Mesothelial cell of epicardium (in vitro differentiated cells): ENCODE results near the gene CCNL2. TPM values are rescaled to one million over a fixed set of nuclear protein-coding genes. Genes with fewer than 3 reads are reported as not detected.

ENCODE experiments used
- DNase-seq, 2 experiments: peaks; one replicate each; pipeline ENCODE4 v3.0.0; 2021; ENCODE audit warnings: low spot score in 2 of 2; ENCODE audit not compliant: unreplicated experiment in 2 of 2
- H3K27ac Mint-ChIP-seq: 2 replicates; pipeline ENCODE4 v1.8.0; 2021; ENCODE audit warnings: mixed read lengths
- H3K27me3 Mint-ChIP-seq: 2 replicates; pipeline ENCODE4 v1.8.0; 2021; ENCODE audit warnings: low read depth, mixed read lengths
- H3K36me3 Mint-ChIP-seq: 2 replicates; pipeline ENCODE4 v1.8.0; 2021; ENCODE audit warnings: mixed read lengths
- H3K4me1 Mint-ChIP-seq: 2 replicates; pipeline ENCODE4 v1.8.0; 2021; ENCODE audit warnings: mixed read lengths
- H3K4me3 Mint-ChIP-seq: 2 replicates; pipeline ENCODE4 v1.8.0; 2021; ENCODE audit warnings: mild to moderate bottlenecking, moderate library complexity, mixed read lengths
- H3K9me3 Mint-ChIP-seq: 2 replicates; pipeline ENCODE4 v1.8.0; 2021; ENCODE audit warnings: mixed read lengths
- total RNA-seq: library from RNA; stranded (reverse); gene quantifications from 3 replicates; pipeline ENCODE4 v1.2.1, GENCODE V29; 2021
- TF ChIP-seq, protein P1 (sequence below): fragments of 200-600 bp; sonication (generic); IDR thresholded peaks from one replicate; pipeline ENCODE4 v1.5.0; 2021; ENCODE audit warnings: antibody characterized with exemption; ENCODE audit not compliant: unreplicated experiment

Gene CCNL2
- total RNA-seq, 1 donor from 2014 or later: 423 TPM

DNA sequence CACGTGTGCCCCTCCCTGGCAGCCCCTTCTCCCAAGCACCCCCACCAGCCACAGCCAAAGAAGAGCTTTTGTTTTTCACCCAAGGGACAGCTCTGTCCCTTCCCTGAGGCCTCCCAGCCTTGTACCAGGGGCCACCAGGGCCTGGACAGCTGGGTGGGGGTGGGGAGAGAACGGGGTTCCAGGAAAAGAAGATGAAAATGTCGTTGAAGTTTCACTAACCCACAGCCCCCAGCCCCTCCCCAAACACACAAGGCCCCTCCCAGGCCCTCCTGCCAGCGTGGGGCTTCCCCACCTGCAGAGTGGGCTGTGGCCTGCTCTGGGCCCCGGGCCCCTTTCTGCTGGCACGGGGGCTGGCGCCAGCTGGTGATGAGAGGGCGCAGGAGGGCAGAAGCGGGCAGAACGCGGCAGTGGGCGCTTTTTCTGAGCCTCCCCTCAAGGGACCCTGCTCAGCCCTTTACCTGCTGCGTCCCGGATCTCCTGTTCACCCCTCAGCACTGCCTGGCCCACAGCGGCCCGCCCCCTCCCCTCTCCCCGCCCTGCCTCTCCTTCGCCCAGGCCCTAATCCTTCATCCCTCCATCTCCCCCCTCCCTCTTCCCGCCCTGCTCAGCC, 27.5 kb upstream of the CCNL2 start:
- Mint-ChIP-seq H3K27ac (peak overlapping the region; percentile 82), H3K27me3 (no peaks in the 10 kb centered on the region)
- no peak for DNase-seq

DNA sequence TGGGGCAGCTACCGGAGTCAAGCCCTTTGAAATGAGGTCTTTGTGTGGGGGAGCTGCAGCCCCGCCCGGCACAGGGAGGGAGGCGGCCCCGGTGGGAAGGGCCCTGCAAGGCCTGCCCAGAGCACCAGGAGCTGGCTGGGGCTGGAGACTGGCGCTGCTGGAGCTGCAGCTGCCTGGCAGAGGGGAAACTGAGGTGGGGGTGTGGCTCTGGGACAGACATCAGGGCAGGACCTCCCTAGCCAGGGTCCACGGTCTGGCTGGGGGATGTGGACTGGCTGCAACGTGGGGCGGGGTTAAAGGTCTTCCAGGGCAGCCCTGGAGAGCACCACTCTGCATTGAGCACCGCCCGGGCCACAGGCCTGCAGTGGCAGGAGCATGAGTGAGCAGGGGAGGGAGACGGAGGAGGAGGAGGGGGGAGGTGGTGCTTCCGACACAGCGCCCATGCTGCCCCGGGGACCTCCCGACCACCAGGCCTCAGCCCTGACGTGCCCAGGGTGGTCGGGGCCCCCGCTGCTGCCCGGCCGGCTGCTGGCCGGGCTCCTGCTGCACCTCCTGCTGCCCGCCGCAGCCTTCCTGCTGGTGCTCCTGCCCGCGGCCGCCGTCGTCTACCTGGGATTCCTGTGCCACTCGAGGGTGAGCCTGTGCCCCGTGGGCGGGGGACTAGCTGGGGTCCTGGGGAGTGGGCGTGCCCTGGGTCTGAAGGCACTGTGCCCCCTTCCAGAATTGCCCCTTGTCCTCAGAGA, 26.8 kb upstream of the CCNL2 start:
- Mint-ChIP-seq H3K4me3 (peak overlapping the region; percentile 46), H3K36me3 (no peaks in the 10 kb centered on the region), H3K27me3 (no peaks in the 10 kb centered on the region), H3K27ac (peak overlapping the region; percentile 85), H3K4me1 (peaks cover 47% of the 10 kb centered on the region), H3K9me3 (no peaks in the 10 kb centered on the region)
- TF ChIP-seq, protein P1, sequence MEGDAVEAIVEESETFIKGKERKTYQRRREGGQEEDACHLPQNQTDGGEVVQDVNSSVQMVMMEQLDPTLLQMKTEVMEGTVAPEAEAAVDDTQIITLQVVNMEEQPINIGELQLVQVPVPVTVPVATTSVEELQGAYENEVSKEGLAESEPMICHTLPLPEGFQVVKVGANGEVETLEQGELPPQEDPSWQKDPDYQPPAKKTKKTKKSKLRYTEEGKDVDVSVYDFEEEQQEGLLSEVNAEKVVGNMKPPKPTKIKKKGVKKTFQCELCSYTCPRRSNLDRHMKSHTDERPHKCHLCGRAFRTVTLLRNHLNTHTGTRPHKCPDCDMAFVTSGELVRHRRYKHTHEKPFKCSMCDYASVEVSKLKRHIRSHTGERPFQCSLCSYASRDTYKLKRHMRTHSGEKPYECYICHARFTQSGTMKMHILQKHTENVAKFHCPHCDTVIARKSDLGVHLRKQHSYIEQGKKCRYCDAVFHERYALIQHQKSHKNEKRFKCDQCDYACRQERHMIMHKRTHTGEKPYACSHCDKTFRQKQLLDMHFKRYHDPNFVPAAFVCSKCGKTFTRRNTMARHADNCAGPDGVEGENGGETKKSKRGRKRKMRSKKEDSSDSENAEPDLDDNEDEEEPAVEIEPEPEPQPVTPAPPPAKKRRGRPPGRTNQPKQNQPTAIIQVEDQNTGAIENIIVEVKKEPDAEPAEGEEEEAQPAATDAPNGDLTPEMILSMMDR: no peak
- no peak for DNase-seq

More for the DNA sequence above, 27.5 kb upstream of the CCNL2 start:
- Mint-ChIP-seq H3K36me3 (no peaks in the 10 kb centered on the region), H3K4me1 (peaks cover 47% of the 10 kb centered on the region), H3K9me3 (no peaks in the 10 kb centered on the region), H3K4me3 (peak overlapping the region; percentile 46)
- TF ChIP-seq, protein P1: no peak

GRCh38 chr1:1425426-1425752, 26.3 kb upstream of the CCNL2 start:
- peak overlapping the region; percentile 77 for H3K27ac Mint-ChIP-seq
- no peaks in the 10 kb centered on the region for H3K9me3 Mint-ChIP-seq
- peak overlapping the region; percentile 26 for H3K4me3 Mint-ChIP-seq

DNA sequence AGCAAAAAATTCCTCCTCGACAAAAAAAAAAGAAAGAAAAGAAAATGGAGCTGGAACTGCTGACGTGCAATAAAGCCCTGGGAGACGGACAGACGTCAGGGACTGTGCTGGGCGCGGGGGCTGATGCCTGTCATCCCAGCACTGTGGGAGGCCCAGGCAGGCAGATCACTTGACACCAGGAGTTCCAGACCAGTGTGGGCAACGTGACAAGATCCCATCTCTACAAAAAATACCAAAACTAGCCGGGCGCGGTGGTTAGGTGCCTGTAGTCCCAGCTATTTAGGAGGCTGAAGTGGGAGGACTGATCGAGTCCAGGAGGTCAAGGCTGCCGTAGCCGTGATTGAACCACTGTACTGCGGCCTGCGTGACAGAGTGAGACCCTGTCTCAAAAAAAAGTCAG, 25.6 kb upstream of the CCNL2 start:
- no peak overlapping the region for H3K4me3 Mint-ChIP-seq
- H3K4me1 Mint-ChIP-seq: peaks cover 37% of the 10 kb centered on the region
- no peak for DNase-seq
- no peaks in the 10 kb centered on the region for H3K36me3 Mint-ChIP-seq
- peak overlapping the region; percentile 77 for H3K27ac Mint-ChIP-seq
- TF ChIP-seq, protein P1: no peak
- no peaks in the 10 kb centered on the region for H3K27me3 Mint-ChIP-seq
- H3K9me3 Mint-ChIP-seq: no peaks in the 10 kb centered on the region

More at GRCh38 chr1:1425426-1425752, 26.3 kb upstream of the CCNL2 start:
- Mint-ChIP-seq H3K4me1 (peaks cover 43% of the 10 kb centered on the region), H3K36me3 (no peaks in the 10 kb centered on the region), H3K27me3 (no peaks in the 10 kb centered on the region)
- DNase-seq: no peak
- TF ChIP-seq, protein P1: no peak

DNA sequence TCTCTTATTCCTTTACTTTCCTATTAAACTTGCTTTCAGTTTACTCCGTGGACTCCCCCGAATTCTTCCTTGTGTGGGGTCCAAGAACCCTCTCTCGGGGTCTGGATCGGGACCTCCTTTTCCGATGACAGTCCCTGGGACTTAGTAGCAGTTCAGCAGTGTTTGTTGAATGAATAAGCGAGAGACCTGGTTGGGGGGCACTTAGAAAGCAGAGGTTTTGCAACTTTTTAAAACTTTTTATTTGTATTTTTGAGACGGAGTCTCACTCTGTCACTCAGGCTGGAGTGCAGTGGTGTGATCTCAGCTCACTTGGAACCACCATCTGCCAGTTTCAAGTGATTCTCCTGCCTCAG, 24.1 kb upstream of the CCNL2 start:
- DNase-seq: no peak
- Mint-ChIP-seq H3K4me1 (peaks cover 36% of the 10 kb centered on the region), H3K36me3 (no peaks in the 10 kb centered on the region), H3K4me3 (no peak overlapping the region), H3K9me3 (no peaks in the 10 kb centered on the region), H3K27me3 (no peaks in the 10 kb centered on the region), H3K27ac (peak overlapping the region; percentile 96)
- TF ChIP-seq, protein P1: no peak
